MM.1S (cell line): ENCODE results near the gene TSPAN10.

Experiments
- DNase-seq: peaks from one replicate; pipeline ENCODE4 v3.0.0-alpha.2; 2015
- H2AFZ ChIP-seq: fragments of 300-600 bp; sonication (generic); 2 replicates; pipeline ENCODE4 v1.6.0; 2016; ENCODE audit warnings: antibody characterized with exemption, low read length
- H3F3A ChIP-seq: fragments of 300-600 bp; sonication (generic); 2 replicates; pipeline ENCODE4 v1.6.1; 2016; ENCODE audit warnings: mild to moderate bottlenecking, antibody characterized with exemption, low read length, moderate library complexity, mixed read lengths; ENCODE audit not compliant: insufficient read depth
- H3K27ac ChIP-seq: fragments of 300-600 bp; sonication (generic); 2 replicates; pipeline ENCODE4 v1.5.1; 2016; ENCODE audit warnings: mild to moderate bottlenecking, low read length
- H3K27me3 ChIP-seq: fragments of 300-600 bp; sonication (generic); replicated peaks from 2 replicates; pipeline ENCODE4 v1.6.0; 2016; ENCODE audit warnings: low read length; ENCODE audit not compliant: insufficient read depth
- H3K36me3 ChIP-seq: fragments of 300-600 bp; sonication (generic); replicated peaks from 2 replicates; pipeline ENCODE4 v1.6.1; 2016; ENCODE audit warnings: mild to moderate bottlenecking, low read length, mixed read lengths; ENCODE audit not compliant: insufficient read depth
- H3K4me1 ChIP-seq: fragments of 300-600 bp; sonication (generic); 2 replicates; pipeline ENCODE4 v1.6.1; 2016; ENCODE audit warnings: low read length, mixed read lengths
- H3K4me2 ChIP-seq: fragments of 300-600 bp; sonication (generic); 2 replicates; pipeline ENCODE4 v1.6.0; 2016; ENCODE audit warnings: low read depth, low read length
- H3K4me3 ChIP-seq: fragments of 300-600 bp; sonication (generic); 2 replicates; pipeline ENCODE4 v1.5.1; 2016; ENCODE audit warnings: low read length, mixed read lengths
- H3K79me2 ChIP-seq: fragments of 300-600 bp; sonication (generic); 2 replicates; pipeline ENCODE4 v1.6.1; 2016; ENCODE audit warnings: mixed run types, low read length, mixed read lengths
- H3K9ac ChIP-seq: fragments of 300-600 bp; sonication (generic); 2 replicates; pipeline ENCODE4 v1.6.1; 2016; ENCODE audit warnings: low read length, mixed read lengths
- H3K9me2 ChIP-seq: fragments of 300-600 bp; sonication (generic); replicated peaks from 2 replicates; pipeline ENCODE4 v1.6.1; 2016; ENCODE audit warnings: mild to moderate bottlenecking, low read length, mixed read lengths; ENCODE audit not compliant: insufficient read depth
- H3K9me3 ChIP-seq: fragments of 300-600 bp; sonication (generic); replicated peaks from 2 replicates; pipeline ENCODE4 v1.6.1; 2016; ENCODE audit warnings: mild to moderate bottlenecking, low read length, mixed read lengths; ENCODE audit not compliant: insufficient read depth
- H4K20me1 ChIP-seq: fragments of 300-600 bp; sonication (generic); 2 replicates; pipeline ENCODE4 v1.6.1; 2016; ENCODE audit warnings: mild to moderate bottlenecking, low read length, moderate library complexity, mixed read lengths; ENCODE audit not compliant: insufficient read depth
- CTCF ChIP-seq: fragments of 300-600 bp; sonication (generic); IDR thresholded peaks from 2 replicates; pipeline ENCODE4 v1.5.1; 2016; ENCODE audit warnings: antibody characterized with exemption, low read length, mixed read lengths
- EZH2 ChIP-seq: fragments of 300-600 bp; sonication (generic); optimal IDR thresholded peaks from 2 replicates; pipeline ENCODE3; 2017; ENCODE audit warnings: low read depth, mild to moderate bottlenecking, antibody characterized with exemption, low read length, mixed read lengths
- EZH2phosphoT487 ChIP-seq: fragments of 300-600 bp; sonication (generic); IDR thresholded peaks from 2 replicates; pipeline ENCODE4 v1.6.1; 2018; ENCODE audit warnings: antibody characterized with exemption, low read length

TSPAN10 gene

GRCh38 chr17:81656835-81657234, 19.8 kb downstream of the TSPAN10 start:
- 0 out of 2 replicates have a peak overlapping the region, but pooled peaks have one; percentile 15 for H2AFZ ChIP-seq
- no peaks in the 10 kb centered on the region for H4K20me1 ChIP-seq
- no peak overlapping the region for H3K9ac ChIP-seq
- no peak overlapping the region for H3K4me2 ChIP-seq
- TF ChIP-seq EZH2phosphoT487 (no peak), EZH2 (no peak), CTCF (no peak)
- peak; percentile 17 for DNase-seq
- no peaks in the 10 kb centered on the region for H3K9me2 ChIP-seq
- H3K36me3 ChIP-seq: no peaks in the 10 kb centered on the region
- H3K79me2 ChIP-seq: no peaks in the 10 kb centered on the region
- 0 out of 2 replicates have a peak, but pooled peaks cover 6% of the 10 kb centered on the region for H3K4me1 ChIP-seq
- no peaks in the 10 kb centered on the region for H3K9me3 ChIP-seq
- H3F3A ChIP-seq: no peaks in the 10 kb centered on the region
- no peaks in the 10 kb centered on the region for H3K27me3 ChIP-seq
- no peak overlapping the region for H3K4me3 ChIP-seq
- no peak overlapping the region for H3K27ac ChIP-seq

DNA sequence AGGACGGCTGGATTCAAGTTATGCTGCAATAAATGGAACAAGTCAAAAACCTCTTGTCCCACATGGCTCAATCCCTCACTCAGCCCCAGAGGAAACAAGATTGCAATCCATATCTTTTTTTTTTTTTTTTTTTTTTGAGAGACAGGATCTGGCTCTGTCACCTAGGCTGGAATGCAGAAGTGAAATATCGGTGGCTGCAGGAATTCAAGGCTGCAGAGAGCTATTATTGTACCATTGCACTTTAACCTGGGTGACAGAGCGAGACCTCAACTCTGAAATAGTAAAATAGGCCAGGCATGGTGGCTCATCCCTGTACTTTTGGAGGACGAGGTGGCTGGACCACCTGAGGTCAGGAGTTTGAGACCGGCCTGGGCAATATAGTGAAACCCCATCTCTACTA, 22.0 kb downstream of the TSPAN10 start:
- TF ChIP-seq EZH2 (no peak), CTCF (no peak), EZH2phosphoT487 (no peak)
- no peaks in the 10 kb centered on the region for H3K9me2 ChIP-seq
- H2AFZ ChIP-seq: no peak overlapping the region
- no peaks in the 10 kb centered on the region for H3K79me2 ChIP-seq
- no peaks in the 10 kb centered on the region for H3F3A ChIP-seq
- no peak for DNase-seq
- H3K9me3 ChIP-seq: no peaks in the 10 kb centered on the region
- H3K4me1 ChIP-seq: 0 out of 2 replicates have a peak, but pooled peaks cover 6% of the 10 kb centered on the region
- H3K27me3 ChIP-seq: no peaks in the 10 kb centered on the region
- no peaks in the 10 kb centered on the region for H4K20me1 ChIP-seq
- no peak overlapping the region for H3K4me2 ChIP-seq
- H3K9ac ChIP-seq: no peak overlapping the region
- no peak overlapping the region for H3K27ac ChIP-seq
- H3K36me3 ChIP-seq: no peaks in the 10 kb centered on the region
- H3K4me3 ChIP-seq: no peak overlapping the region

GRCh38 chr17:81660441-81660840, 23.4 kb downstream of the TSPAN10 start:
- Histone ChIP-seq H3K9me2 (no peaks in the 10 kb centered on the region), H3K27ac (no peak overlapping the region), H3F3A (no peaks in the 10 kb centered on the region), H3K9me3 (no peaks in the 10 kb centered on the region), H3K4me2 (no peak overlapping the region), H3K9ac (no peak overlapping the region), H4K20me1 (no peaks in the 10 kb centered on the region), H3K4me3 (no peak overlapping the region), H3K4me1 (0 out of 2 replicates have a peak, but pooled peaks cover 6% of the 10 kb centered on the region), H3K27me3 (no peaks in the 10 kb centered on the region), H2AFZ (no peak overlapping the region), H3K36me3 (no peaks in the 10 kb centered on the region), H3K79me2 (peaks cover 3% of the 10 kb centered on the region)
- no peak for TF ChIP-seq EZH2phosphoT487
- TF ChIP-seq CTCF: no peak
- no peak for TF ChIP-seq EZH2
- DNase-seq: no peak
